PC-3 (cell line): Measurements from ENCODE around the gene GTF3C5. TPM values are rescaled to one million over a fixed set of nuclear protein-coding genes. Genes with fewer than 3 reads are reported as not detected.

Experiments
- ATAC-seq: fragments of 200-7000 bp; cut with Tn5 transposase; 2 replicates; pipeline ENCODE4 v1.9.1; 2020; ENCODE audit warnings: mild to moderate bottlenecking, moderate library complexity
- BruUV-seq: library from RNA; stranded (reverse); fragments of 400-500 nt; replicated peaks from 2 replicates; lab custom pipeline; 2021; lab: Mats Ljungman, UMichigan
- CTCF ChIA-PET: fragments of 300-600 bp; sonication (Branson Sonifier 250); formaldehyde crosslinking; loops from one replicate; lab custom pipeline; 2022; ENCODE audit warnings: antibody characterized with exemption; lab: Charles Lee
- POLR2A ChIA-PET: fragments of 300-600 bp; sonication (Branson Sonifier 250); formaldehyde crosslinking; loops from one replicate; lab custom pipeline; 2022; ENCODE audit warnings: antibody characterized with exemption; ENCODE audit not compliant: unreplicated experiment; lab: Charles Lee
- DNase-seq: peaks from one replicate; pipeline ENCODE4 v3.0.0-alpha.2; 2015
- H2AFZ ChIP-seq: fragments of 300-600 bp; sonication (generic); 2 replicates; pipeline ENCODE4 v1.6.0; 2016; ENCODE audit warnings: antibody characterized with exemption, low read length
- H3F3A ChIP-seq: fragments of 300-600 bp; sonication (generic); one replicate; pipeline ENCODE4 v1.6.0; 2017; ENCODE audit warnings: antibody characterized with exemption, low read length, control low read depth, mild to moderate bottlenecking; ENCODE audit not compliant: unreplicated experiment
- H3K27ac ChIP-seq: fragments of 300-600 bp; sonication (generic); 2 replicates; pipeline ENCODE4 v1.5.1; 2016; ENCODE audit warnings: mild to moderate bottlenecking, low read length
- H3K27me3 ChIP-seq: fragments of 300-600 bp; sonication (generic); 2 replicates; pipeline ENCODE4 v1.6.1; 2016; ENCODE audit warnings: low read length, mixed read lengths
- H3K36me3 ChIP-seq: fragments of 300-600 bp; sonication (generic); 2 replicates; pipeline ENCODE4 v1.6.1; 2016; ENCODE audit warnings: low read depth, mixed run types, low read length, mixed read lengths
- H3K4me1 ChIP-seq: fragments of 300-600 bp; sonication (generic); 2 replicates; pipeline ENCODE4 v1.5.1; 2016; ENCODE audit warnings: low read length; ENCODE audit not compliant: insufficient read depth
- H3K4me2 ChIP-seq: fragments of 300-600 bp; sonication (generic); 2 replicates; pipeline ENCODE4 v1.6.0; 2016; ENCODE audit warnings: low read length
- H3K4me3 ChIP-seq: fragments of 300-600 bp; sonication (generic); 2 replicates; pipeline ENCODE4 v1.5.1; 2016; ENCODE audit warnings: mild to moderate bottlenecking, low read length, mixed read lengths
- H3K79me2 ChIP-seq: fragments of 300-600 bp; sonication (generic); 2 replicates; pipeline ENCODE4 v1.6.1; 2017; ENCODE audit warnings: low read length, mixed read lengths
- H3K9ac ChIP-seq: fragments of 300-600 bp; sonication (generic); 2 replicates; pipeline ENCODE4 v1.6.0; 2016; ENCODE audit warnings: mild to moderate bottlenecking, low read length
- H3K9me2 ChIP-seq: fragments of 300-600 bp; sonication (generic); replicated peaks from 2 replicates; pipeline ENCODE4 v1.6.1; 2016; ENCODE audit warnings: mixed run types, low read length, mixed read lengths
- H3K9me3 ChIP-seq: fragments of 300-600 bp; sonication (generic); 2 replicates; pipeline ENCODE4 v1.6.1; 2016; ENCODE audit warnings: low read length, mixed read lengths
- H4K20me1 ChIP-seq: fragments of 300-600 bp; sonication (generic); 2 replicates; pipeline ENCODE4 v1.6.1; 2016; ENCODE audit warnings: low read length, mixed read lengths
- EZH2 ChIP-seq: fragments of 300-600 bp; sonication (generic); IDR thresholded peaks from one replicate; pipeline ENCODE4 v1.6.1; 2017; ENCODE audit warnings: antibody characterized with exemption, mild to moderate bottlenecking, low read length; ENCODE audit not compliant: unreplicated experiment
- EZH2phosphoT487 ChIP-seq: fragments of 300-600 bp; sonication (generic); IDR thresholded peaks from 2 replicates; pipeline ENCODE4 v1.6.1; 2018; ENCODE audit warnings: mild to moderate bottlenecking, antibody characterized with exemption, low read length, borderline replicate concordance
- intact Hi-C: fragments of 100-400 bp; cut with micrococcal nuclease; formaldehyde crosslinking; loops from 2 replicates; pipeline ENCODE4 v1.9.0; 2023
- total RNA-seq: library from RNA; depleted of rRNA; stranded (reverse); fragments of >200 nt; gene quantifications from 2 replicates; pipeline ENCODE4 v1.2.3, GENCODE V29; 2014
- TF ChIP-seq, protein P1 (sequence below): fragments of 300-600 bp; sonication (generic); conservative IDR thresholded peaks from 2 replicates; pipeline ENCODE4 v1.5.1; 2017; ENCODE audit warnings: antibody characterized with exemption, low read depth, mild to moderate bottlenecking, low read length

GTF3C5 gene
- total RNA-seq, 1 experiment from 2014 or later, result 78.5 TPM

DNA sequence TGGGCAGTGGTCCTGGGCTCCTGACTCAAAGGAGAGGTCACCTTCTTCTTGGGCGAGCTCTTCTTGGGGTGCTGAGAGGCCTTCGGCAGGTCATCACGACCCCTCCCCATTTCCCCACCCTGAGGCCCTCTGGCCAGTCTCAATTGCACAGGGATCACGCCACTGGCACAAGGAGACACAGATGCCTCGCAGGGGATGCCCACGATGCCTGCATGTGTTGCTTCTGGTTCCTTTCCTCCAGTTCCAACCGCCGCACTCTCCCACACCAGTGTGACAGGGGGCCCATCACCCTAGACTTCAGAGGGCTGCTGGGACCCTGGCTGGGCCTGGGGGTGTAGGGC is 32.3 kb downstream of the GTF3C5 start:
- no peaks in the 10 kb centered on the region for H3K36me3 ChIP-seq

DNA sequence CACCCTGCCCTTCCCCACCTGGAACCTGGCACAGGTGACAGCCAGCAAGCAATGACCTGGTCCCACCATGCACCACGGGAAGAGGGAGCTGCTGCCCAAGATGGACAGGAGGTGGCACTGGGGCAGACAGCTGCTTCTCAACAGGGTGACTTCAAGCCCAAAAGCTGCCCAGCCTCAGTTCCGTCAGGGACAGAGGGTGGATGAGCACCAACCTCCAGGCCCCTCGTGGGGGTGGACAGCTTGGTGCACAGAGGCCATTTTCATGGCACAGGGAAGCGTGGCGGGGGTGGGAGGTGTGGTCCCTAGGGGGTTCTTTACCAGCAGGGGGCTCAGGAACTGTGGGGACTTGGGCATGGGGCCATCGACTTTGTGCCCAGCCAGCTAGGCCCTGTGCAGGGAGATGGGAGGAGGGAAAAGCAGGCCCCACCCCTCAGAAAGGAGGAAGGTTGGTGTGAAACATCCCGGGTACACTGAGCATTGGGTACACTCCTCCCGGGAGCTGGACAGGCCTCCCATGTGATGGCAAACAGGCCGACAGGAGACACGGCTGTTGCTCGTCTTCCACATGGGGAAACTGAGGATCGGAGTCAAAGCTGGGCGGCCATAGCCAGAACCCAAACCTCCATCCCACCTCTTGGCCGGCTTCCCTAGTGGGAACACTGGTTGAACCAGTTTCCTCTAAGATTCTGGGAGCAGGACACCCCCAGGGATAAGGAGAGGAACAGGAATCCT is 32.9 kb downstream of the GTF3C5 start:
- no peaks in the 10 kb centered on the region for H3K4me1 ChIP-seq
- H3K27me3 ChIP-seq, result no peaks in the 10 kb centered on the region
- no peaks in the 10 kb centered on the region for H3K9me3 ChIP-seq
- BruUV-seq, result no TSS peak
- ChIA-PET POLR2A (no interaction called here), CTCF (no interaction called here)
- no peaks in the 10 kb centered on the region for H3K79me2 ChIP-seq
- H2AFZ ChIP-seq, result no peak overlapping the region
- H3K27ac ChIP-seq, result no peak overlapping the region
- H3K9ac ChIP-seq, result no peak overlapping the region
- no peaks in the 10 kb centered on the region for H3K36me3 ChIP-seq
- no peaks in the 10 kb centered on the region for H3F3A ChIP-seq
- no peak overlapping the region for H3K4me2 ChIP-seq
- intact Hi-C loops, result no loop called here
- DNase-seq (no peak), ATAC-seq (no peak)
- TF ChIP-seq, protein P1, sequence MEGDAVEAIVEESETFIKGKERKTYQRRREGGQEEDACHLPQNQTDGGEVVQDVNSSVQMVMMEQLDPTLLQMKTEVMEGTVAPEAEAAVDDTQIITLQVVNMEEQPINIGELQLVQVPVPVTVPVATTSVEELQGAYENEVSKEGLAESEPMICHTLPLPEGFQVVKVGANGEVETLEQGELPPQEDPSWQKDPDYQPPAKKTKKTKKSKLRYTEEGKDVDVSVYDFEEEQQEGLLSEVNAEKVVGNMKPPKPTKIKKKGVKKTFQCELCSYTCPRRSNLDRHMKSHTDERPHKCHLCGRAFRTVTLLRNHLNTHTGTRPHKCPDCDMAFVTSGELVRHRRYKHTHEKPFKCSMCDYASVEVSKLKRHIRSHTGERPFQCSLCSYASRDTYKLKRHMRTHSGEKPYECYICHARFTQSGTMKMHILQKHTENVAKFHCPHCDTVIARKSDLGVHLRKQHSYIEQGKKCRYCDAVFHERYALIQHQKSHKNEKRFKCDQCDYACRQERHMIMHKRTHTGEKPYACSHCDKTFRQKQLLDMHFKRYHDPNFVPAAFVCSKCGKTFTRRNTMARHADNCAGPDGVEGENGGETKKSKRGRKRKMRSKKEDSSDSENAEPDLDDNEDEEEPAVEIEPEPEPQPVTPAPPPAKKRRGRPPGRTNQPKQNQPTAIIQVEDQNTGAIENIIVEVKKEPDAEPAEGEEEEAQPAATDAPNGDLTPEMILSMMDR, result no peak
- TF ChIP-seq EZH2 (no peak), EZH2phosphoT487 (no peak)
- no peaks in the 10 kb centered on the region for H4K20me1 ChIP-seq
- no peaks in the 10 kb centered on the region for H3K9me2 ChIP-seq
- H3K4me3 ChIP-seq, result no peak overlapping the region

More for the DNA sequence above, 32.3 kb downstream of the GTF3C5 start:
- no peaks in the 10 kb centered on the region for H4K20me1 ChIP-seq
- no peak overlapping the region for H2AFZ ChIP-seq
- no peak for ATAC-seq
- ChIA-PET CTCF (no interaction called here), POLR2A (no interaction called here)
- no peaks in the 10 kb centered on the region for H3K79me2 ChIP-seq
- TF ChIP-seq, protein P1, result no peak
- TF ChIP-seq EZH2, result no peak
- TF ChIP-seq EZH2phosphoT487, result no peak
- H3F3A ChIP-seq, result no peaks in the 10 kb centered on the region
- no peaks in the 10 kb centered on the region for H3K4me1 ChIP-seq
- no peak overlapping the region for H3K9ac ChIP-seq
- no peak overlapping the region for H3K4me2 ChIP-seq
- no TSS peak for BruUV-seq
- no peaks in the 10 kb centered on the region for H3K27me3 ChIP-seq
- no peaks in the 10 kb centered on the region for H3K9me2 ChIP-seq
- DNase-seq, result no peak
- H3K27ac ChIP-seq, result no peak overlapping the region
- no peaks in the 10 kb centered on the region for H3K9me3 ChIP-seq
- intact Hi-C loops, result no loop called here
- H3K4me3 ChIP-seq, result no peak overlapping the region
